GM23248 (cell line): Measurements from ENCODE around the gene MAT2B.

Experiments used
- EZH2 ChIP-seq: fragments of 200-600 bp; sonication (generic); IDR thresholded peaks from 2 replicates; pipeline ENCODE4 v1.6.1; 2018; ENCODE audit warnings: antibody characterized with exemption, mild to moderate bottlenecking; ENCODE audit not compliant: insufficient read depth, poor library complexity, severe bottlenecking
- EZH2phosphoT487 ChIP-seq: fragments of 200-600 bp; sonication (generic); IDR thresholded peaks from 2 replicates; pipeline ENCODE4 v1.6.1; 2018; ENCODE audit warnings: antibody characterized with exemption, moderate library complexity, mild to moderate bottlenecking, low read depth; ENCODE audit not compliant: insufficient read depth

DNA sequence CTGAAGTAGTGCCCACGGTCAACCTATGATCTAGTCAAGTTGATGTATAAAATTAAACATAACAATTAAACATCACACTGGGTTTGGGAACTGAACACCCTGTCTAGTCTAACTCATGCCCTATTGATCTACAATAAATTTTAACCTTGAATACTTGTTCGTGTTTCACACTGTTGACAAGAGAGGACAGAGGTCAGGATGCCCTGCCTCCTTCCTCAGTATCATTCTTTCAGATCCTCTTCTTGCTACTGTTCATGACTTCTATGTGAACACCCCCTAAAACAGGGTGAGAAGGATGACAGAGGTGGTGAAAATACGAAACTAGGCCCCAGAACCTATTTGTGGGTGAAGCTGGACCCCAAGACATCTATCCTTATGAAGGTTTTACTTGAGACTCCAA is 8.1 kb upstream of the MAT2B start:
- TF ChIP-seq EZH2 (no peak), EZH2phosphoT487 (no peak)
